A549 treated with RU486 at 1 μM for 4 hours (cell line): ENCODE data around the gene CPB2. TPM values are rescaled to one million over a fixed set of nuclear protein-coding genes. Genes with fewer than 3 reads are reported as not detected.

Source experiments
- total RNA-seq: library from RNA; stranded (reverse); fragments of 200-300 nt; extraction: Qiagen RNA extraction; gene quantifications from 5 replicates; pipeline ENCODE4 v1.2.3, GENCODE V29; 2022; ENCODE audit warnings: low read depth

CPB2 gene
- total RNA-seq = not detected in 5 replicates

GRCh38 chr13:46104868-46105267 is at the start of gene CPB2:
CPB2 (minus strand) TSS chr13:46105033; CDS start chr13:46105009, 24 bp downstream.

GRCh38 chr13:46052319-46053161 is 52.3 kb downstream of the CPB2 start, which contains the start of gene ZC3H13:
ZC3H13 (minus strand) TSS chr13:46052746; CDS start chr13:46045507, 7,239 bp downstream.

Other genes with a start within 250 kb of the CPB2 start
- 10.1 to 20.2 TPM (median 15.9 TPM) in 5 replicates for gene ZC3H13, start 52.3 kb downstream of the CPB2 start, total RNA-seq
- 0.07 to 0.25 TPM (median 0.13 TPM) in 5 replicates for gene LCP1, start 77.1 kb upstream of the CPB2 start, total RNA-seq
- gene LRRC63, start 106.9 kb upstream of the CPB2 start, total RNA-seq = not detected in 5 replicates